ENCODE measurements around the gene SRP14. TPM values are rescaled to one million over a fixed set of nuclear protein-coding genes. Genes with fewer than 3 reads are reported as not detected.

SRP14 gene, protein sequence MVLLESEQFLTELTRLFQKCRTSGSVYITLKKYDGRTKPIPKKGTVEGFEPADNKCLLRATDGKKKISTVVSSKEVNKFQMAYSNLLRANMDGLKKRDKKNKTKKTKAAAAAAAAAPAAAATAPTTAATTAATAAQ
- total RNA-seq = 100 to 1,000 TPM; 179 to 219 TPM

DNA sequence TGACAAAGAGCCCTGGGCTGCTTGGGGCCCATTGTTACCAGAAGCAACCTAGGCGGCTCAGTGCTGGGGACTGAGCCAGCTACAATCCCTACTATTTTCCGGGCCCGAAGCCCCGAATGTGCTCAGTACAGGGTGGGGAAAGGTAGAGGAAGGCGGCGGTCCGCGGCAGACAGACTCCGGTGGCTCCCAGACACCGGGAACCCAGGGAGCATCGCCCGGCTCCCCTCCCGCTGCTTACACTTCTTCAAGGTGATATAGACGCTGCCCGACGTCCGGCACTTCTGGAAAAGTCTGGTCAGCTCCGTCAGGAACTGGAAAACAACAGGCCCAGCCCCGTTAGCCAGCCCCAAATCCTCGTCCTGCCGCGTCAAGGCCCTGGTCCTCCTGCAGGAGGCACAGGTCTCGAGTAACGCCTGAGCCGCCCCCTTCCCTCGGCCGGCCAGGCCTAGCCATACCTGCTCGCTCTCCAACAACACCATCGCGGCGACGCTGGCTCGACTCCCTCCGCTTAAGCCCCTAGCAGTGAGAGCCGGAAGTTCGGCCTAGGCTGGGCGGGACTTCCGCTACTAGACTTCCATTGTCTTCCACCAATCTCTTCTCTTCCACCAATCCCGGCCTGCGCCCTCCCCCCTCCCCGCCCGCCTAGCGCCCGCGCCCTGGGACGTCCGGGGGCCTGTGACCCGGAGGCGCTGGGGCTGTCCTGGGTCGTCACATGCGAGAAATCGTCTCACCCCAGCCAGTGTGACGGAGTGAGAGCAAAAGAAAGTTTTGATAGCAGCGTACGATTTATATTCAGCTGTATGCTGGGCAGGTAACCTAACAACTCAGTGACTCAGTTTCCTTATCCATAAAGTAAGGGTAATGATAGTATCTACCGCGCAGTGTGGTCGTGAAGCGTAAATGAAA lies at the start of gene SRP14:
Gene SRP14, minus strand, starts transcription at position 544 of the 906 bp plus-strand sequence. Its CDS starts 65 bp downstream, at position 479.
- H3K27me3 ChIP-seq (replicated peaks; ENCODE audit: insufficient read depth) = no peaks in the 10 kb centered on the region
- TF ChIP-seq, protein P1, sequence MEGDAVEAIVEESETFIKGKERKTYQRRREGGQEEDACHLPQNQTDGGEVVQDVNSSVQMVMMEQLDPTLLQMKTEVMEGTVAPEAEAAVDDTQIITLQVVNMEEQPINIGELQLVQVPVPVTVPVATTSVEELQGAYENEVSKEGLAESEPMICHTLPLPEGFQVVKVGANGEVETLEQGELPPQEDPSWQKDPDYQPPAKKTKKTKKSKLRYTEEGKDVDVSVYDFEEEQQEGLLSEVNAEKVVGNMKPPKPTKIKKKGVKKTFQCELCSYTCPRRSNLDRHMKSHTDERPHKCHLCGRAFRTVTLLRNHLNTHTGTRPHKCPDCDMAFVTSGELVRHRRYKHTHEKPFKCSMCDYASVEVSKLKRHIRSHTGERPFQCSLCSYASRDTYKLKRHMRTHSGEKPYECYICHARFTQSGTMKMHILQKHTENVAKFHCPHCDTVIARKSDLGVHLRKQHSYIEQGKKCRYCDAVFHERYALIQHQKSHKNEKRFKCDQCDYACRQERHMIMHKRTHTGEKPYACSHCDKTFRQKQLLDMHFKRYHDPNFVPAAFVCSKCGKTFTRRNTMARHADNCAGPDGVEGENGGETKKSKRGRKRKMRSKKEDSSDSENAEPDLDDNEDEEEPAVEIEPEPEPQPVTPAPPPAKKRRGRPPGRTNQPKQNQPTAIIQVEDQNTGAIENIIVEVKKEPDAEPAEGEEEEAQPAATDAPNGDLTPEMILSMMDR (IDR thresholded peaks at IDR 0.05) = peak; percentile 40
- peak; percentile 98 for ATAC-seq (ENCODE audit: insufficient number of reproducible peaks, low FRiP score, low read depth)
- peak within 1 kb of the TSS; percentile 88 to 94 for H3K27ac ChIP-seq
- no peaks in the 10 kb centered on the region for H3K9me3 ChIP-seq
- H3K4me1 ChIP-seq (ENCODE audit: control insufficient read depth in 1 of 2, low read depth in 2 of 2) = peaks cover 12 to 13% of the 10 kb centered on the region in 2 donors
- peak within 1 kb of the TSS; percentile 89 for H3K4me3 ChIP-seq
- DNase-seq (ENCODE audit: low spot score) = peak; percentile 85
- H3K36me3 ChIP-seq = peaks cover 28% of the 10 kb centered on the region

DNA sequence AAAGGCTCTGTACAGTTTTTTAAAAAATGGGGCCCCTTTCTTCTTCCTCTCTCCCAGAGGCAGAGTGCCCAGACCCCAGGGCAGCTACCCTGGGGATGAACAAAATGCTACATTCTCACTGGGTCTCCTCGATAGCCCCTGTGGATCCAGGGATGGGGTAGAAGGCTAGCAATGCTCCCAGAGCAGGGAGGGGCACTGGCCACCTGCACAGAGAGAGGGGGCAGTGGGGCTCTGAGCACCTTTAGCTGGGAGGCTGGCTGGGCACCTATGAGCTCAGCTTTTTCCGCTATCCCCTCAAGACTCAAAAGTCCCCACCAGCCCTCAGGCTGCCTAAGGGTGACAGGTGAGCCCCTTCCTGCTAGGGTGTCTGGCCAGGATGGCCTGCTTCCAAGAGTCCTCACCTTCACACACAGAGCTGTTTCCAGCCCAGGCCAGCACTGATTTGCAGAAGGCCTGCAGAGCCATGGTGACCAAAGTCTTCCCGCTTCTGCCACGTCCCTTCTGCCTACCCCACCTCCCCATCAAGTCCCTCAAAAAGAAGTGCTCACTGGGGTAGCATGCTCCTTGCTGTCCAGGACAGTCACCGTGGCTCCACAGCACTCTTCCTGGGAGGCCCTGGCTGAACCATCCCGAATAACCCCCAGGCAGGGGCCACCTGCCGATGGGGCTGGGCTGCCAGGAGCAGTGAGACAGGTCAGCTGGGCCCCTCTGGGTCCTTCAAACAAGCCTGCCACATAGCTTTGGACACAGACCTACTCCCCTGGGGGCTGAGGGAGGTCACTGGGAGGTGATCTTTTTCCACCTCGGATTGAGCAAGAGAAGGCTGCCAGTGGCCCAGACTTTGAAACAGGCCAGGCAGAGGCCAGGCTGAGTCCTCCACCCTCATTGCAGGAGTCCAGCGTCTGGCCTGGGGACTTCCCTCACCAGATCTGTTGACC lies 49.3 kb upstream of the SRP14 start:
- DNase-seq (ENCODE audit: low spot score) = no peak
- H3K4me3 ChIP-seq = no peak overlapping the region
- H3K36me3 ChIP-seq = no peaks in the 10 kb centered on the region
- H3K27ac ChIP-seq = peak overlapping the region in 1 of 2 donors; percentile 8
- peaks cover 34 to 73% of the 10 kb centered on the region in 2 donors for H3K4me1 ChIP-seq (ENCODE audit: control insufficient read depth in 1 of 2, low read depth in 2 of 2)
- H3K9me3 ChIP-seq = no peaks in the 10 kb centered on the region
- no peak for ATAC-seq (ENCODE audit: insufficient number of reproducible peaks, low FRiP score, low read depth)
- TF ChIP-seq, protein P1 (IDR thresholded peaks at IDR 0.05) = no peak
- H3K27me3 ChIP-seq (replicated peaks; ENCODE audit: insufficient read depth) = no peaks in the 10 kb centered on the region

DNA sequence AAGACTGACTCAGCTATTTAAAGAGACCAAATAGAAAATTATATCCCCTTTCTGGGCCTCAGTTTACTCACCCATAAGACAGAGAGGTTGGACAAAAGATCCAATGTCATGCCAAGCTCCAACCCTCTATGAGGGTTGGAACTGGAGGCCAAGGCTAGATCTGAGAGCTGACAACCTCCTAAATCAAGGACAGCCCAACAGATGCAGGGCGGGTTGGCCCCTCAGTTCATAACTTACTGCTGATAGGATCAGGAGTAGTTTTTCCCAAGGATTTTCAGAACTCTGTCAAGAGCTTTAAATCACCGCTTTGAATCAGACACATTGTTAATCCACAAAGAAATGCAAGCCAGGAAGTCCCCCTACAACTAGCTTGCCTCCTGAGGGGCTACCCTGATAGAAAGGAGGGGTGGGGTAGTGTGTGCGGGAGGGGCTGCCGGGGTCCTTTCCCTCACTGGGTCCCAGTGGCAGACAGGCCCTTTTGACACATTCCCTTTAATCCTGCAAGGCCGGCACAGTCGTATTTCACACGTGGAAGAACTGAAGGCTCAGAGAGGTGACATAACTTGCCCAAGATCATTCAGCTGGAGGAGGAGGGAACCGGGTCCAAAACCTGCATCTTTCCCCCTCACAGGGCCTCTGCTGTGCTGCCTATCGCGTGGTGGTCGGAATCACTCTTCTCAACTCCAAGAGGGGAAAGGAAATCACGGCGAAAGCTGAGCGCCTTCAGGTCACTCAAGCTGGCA lies 48.3 kb upstream of the SRP14 start:
- no peak for ATAC-seq (ENCODE audit: insufficient number of reproducible peaks, low FRiP score, low read depth)
- Histone ChIP-seq H3K27ac (peak overlapping the region in 1 of 2 donors; percentile 16), H3K27me3 (replicated peaks; ENCODE audit: insufficient read depth) (no peaks in the 10 kb centered on the region), H3K9me3 (no peaks in the 10 kb centered on the region), H3K4me1 (ENCODE audit: control insufficient read depth in 1 of 2, low read depth in 2 of 2) (peaks cover 34 to 73% of the 10 kb centered on the region in 2 donors), H3K36me3 (no peaks in the 10 kb centered on the region), H3K4me3 (no peak overlapping the region)
- TF ChIP-seq, protein P1 (IDR thresholded peaks at IDR 0.05) = no peak
- DNase-seq (ENCODE audit: low spot score) = no peak

DNA sequence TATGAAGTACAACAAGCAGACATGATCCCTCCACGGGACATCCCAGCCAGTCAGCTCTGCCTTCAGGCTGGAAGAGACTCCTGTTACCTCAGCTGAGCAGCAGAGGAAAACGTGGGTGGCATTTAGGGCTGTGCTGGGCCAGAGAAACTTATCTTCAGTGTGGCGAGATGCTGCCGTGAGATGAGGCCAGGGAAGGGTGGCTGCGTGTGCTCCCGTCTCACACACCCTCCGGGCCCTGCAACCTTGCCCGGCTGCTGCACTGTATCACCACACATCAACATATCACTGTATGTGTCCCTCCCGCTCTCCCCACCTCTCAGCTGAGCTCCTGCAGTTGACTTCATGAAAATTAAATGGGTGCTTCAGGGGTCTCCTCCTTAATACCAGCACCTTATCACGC lies 46.3 kb upstream of the SRP14 start:
- TF ChIP-seq, protein P1 (IDR thresholded peaks at IDR 0.05) = no peak
- no peaks in the 10 kb centered on the region for H3K9me3 ChIP-seq
- H3K27me3 ChIP-seq (replicated peaks; ENCODE audit: insufficient read depth) = no peaks in the 10 kb centered on the region
- no peaks in the 10 kb centered on the region for H3K36me3 ChIP-seq
- H3K4me3 ChIP-seq = no peak overlapping the region
- ATAC-seq (ENCODE audit: insufficient number of reproducible peaks, low FRiP score, low read depth) = no peak
- H3K27ac ChIP-seq = no peak overlapping the region
- DNase-seq (ENCODE audit: low spot score) = no peak
- H3K4me1 ChIP-seq (ENCODE audit: control insufficient read depth in 1 of 2, low read depth in 2 of 2) = peaks cover 34 to 66% of the 10 kb centered on the region in 2 donors
